ENCODE results near the gene PROCA1. TPM values are rescaled to one million over a fixed set of nuclear protein-coding genes. Genes with fewer than 3 reads are reported as not detected.

PROCA1 gene
- total RNA-seq, 1 donor from 2014 or later: 12.5 TPM

GRCh38 chr17:28657756-28658155 lies 53.9 kb downstream of the PROCA1 start:
- Mint-ChIP-seq H3K27ac (ENCODE audit: unreplicated experiment) (no peak overlapping the region), H3K27me3 (ENCODE audit: low read depth) (no peaks in the 10 kb centered on the region), H3K36me3 (ENCODE audit: low read depth) (peaks cover 22% of the 10 kb centered on the region), H3K4me3 (peak overlapping the region; percentile 10), H3K9me3 (no peaks in the 10 kb centered on the region), H3K4me1 (peaks cover 19% of the 10 kb centered on the region)
- no peak for DNase-seq (ENCODE audit: low read depth, low spot score)
- TF ChIP-seq CTCF (conservative IDR thresholded peaks at IDR 0.05): no peak

GRCh38 chr17:28655160-28655559 lies 56.5 kb downstream of the PROCA1 start:
- no peak for TF ChIP-seq CTCF (conservative IDR thresholded peaks at IDR 0.05)
- Mint-ChIP-seq H3K9me3 (no peaks in the 10 kb centered on the region), H3K27me3 (ENCODE audit: low read depth) (no peaks in the 10 kb centered on the region), H3K36me3 (ENCODE audit: low read depth) (peaks cover 14% of the 10 kb centered on the region), H3K4me3 (peak overlapping the region; percentile 63), H3K4me1 (peaks cover under 1% of the 10 kb centered on the region), H3K27ac (ENCODE audit: unreplicated experiment) (no peak overlapping the region)
- no peak for DNase-seq (ENCODE audit: low read depth, low spot score)

Other genes starting within 250 kb of the PROCA1 start
- not detected in 2 replicates for gene SLC13A2, start 238.2 kb downstream of the PROCA1 start, total RNA-seq
- not detected in 2 replicates for gene FOXN1, start 205.5 kb downstream of the PROCA1 start, total RNA-seq
- 59.1 and 63.5 TPM in 2 replicates for gene UNC119, start 159.3 kb downstream of the PROCA1 start, total RNA-seq
- gene PIGS, start 140.4 kb downstream of the PROCA1 start, total RNA-seq: 63.5 and 71.1 TPM in 2 replicates
- gene ALDOC, start 135.0 kb downstream of the PROCA1 start, total RNA-seq: 16.1 and 22.2 TPM in 2 replicates
- gene SPAG5, start 112.9 kb downstream of the PROCA1 start, total RNA-seq: 147 and 151 TPM in 2 replicates
- 31.0 and 34.2 TPM in 2 replicates for gene RSKR, start 97.7 kb downstream of the PROCA1 start, total RNA-seq
- 175 and 191 TPM in 2 replicates for gene BLTP2, start 66.7 kb downstream of the PROCA1 start, total RNA-seq
- gene SDF2, start 50.0 kb downstream of the PROCA1 start, total RNA-seq: 47.4 and 48.2 TPM in 2 replicates
- gene SUPT6H, start 49.7 kb downstream of the PROCA1 start, total RNA-seq: 70.0 and 72.2 TPM in 2 replicates
- 83.5 and 87.4 TPM in 2 replicates for gene RAB34, start 6.0 kb upstream of the PROCA1 start, total RNA-seq
- gene RPL23A, start 8.1 kb upstream of the PROCA1 start, total RNA-seq: 1,750 and 1,862 TPM in 2 replicates
- 6.1 and 6.3 TPM in 2 replicates for gene TLCD1, start 14.3 kb upstream of the PROCA1 start, total RNA-seq
- 6.2 and 6.3 TPM in 2 replicates for gene NEK8, start 16.9 kb upstream of the PROCA1 start, total RNA-seq
- gene TRAF4, start 32.1 kb upstream of the PROCA1 start, total RNA-seq: 163 and 172 TPM in 2 replicates
- 29.6 and 33.0 TPM in 2 replicates for gene FAM222B, start 130.9 kb upstream of the PROCA1 start, total RNA-seq
- gene ERAL1, start 143.1 kb upstream of the PROCA1 start, total RNA-seq: 63.0 and 64.4 TPM in 2 replicates
- gene FLOT2, start 185.8 kb upstream of the PROCA1 start, total RNA-seq: 132 and 133 TPM in 2 replicates
- gene DHRS13, start 191.2 kb upstream of the PROCA1 start, total RNA-seq: 28.7 and 32.6 TPM in 2 replicates
- gene PHF12, start 239.6 kb upstream of the PROCA1 start, total RNA-seq: 60.8 and 64.7 TPM in 2 replicates